Stomach (tissue), 9 donors: ENCODE data around the gene NAP1L4. TPM values are rescaled to one million over a fixed set of nuclear protein-coding genes. Genes with fewer than 3 reads are reported as not detected.

Experiments
- DNase-seq, 2 donors: peaks; one replicate each; pipeline versions ENCODE4 v3.0.0 to v3.0.0-alpha.2; 2013 to 2019
- H3K27ac ChIP-seq, 5 donors: fragments of 200-600 bp in 4 of 5; sonication (generic) in 4 of 5; one replicate each; pipeline ENCODE4 v1.5.1; 2013 to 2019; ENCODE audit warnings: mild to moderate bottlenecking in 1 of 5, moderate library complexity in 1 of 5
- H3K27me3 ChIP-seq, 3 donors: fragments of 200-600 bp; sonication (generic); one replicate each; pipeline ENCODE4 v1.5.1; 2017 to 2019; ENCODE audit warnings: mixed run types in 1 of 3
- H3K36me3 ChIP-seq, 4 donors: fragments of 200-600 bp; sonication (generic); 1 replicate in 3 of 4; 2 replicates in 1 of 4; pipeline ENCODE4 v1.5.1; 2016 to 2019
- H3K4me1 ChIP-seq, 4 donors: fragments of 200-600 bp; sonication (generic); one replicate each; pipeline ENCODE4 v1.5.1; 2016 to 2019
- H3K4me3 ChIP-seq, 4 donors: fragments of 200-600 bp; sonication (generic) in 3 of 4; one replicate each; pipeline ENCODE4 v1.5.1; 2016 to 2019; ENCODE audit warnings: mild to moderate bottlenecking in 1 of 4
- H3K9me3 ChIP-seq, 4 donors: fragments of 200-600 bp; sonication (generic); one replicate each; pipeline ENCODE4 v1.5.1; 2016 to 2019
- CTCF ChIP-seq, 7 experiments: fragments of 450-650 bp in 4 of 7; fragments of 200-600 bp in 3 of 7; sonication (generic) in 3 of 7; IDR thresholded peaks; one replicate each; pipeline ENCODE4 v1.5.1; 2016 to 2019; ENCODE audit warnings: antibody characterized with exemption in 7 of 7, control low read depth in 2 of 7, mild to moderate bottlenecking in 1 of 7
- EP300 ChIP-seq: sonication (generic); formaldehyde crosslinking; IDR thresholded peaks from one replicate; pipeline ENCODE4 v1.6.1; 2017; ENCODE audit warnings: antibody characterized with exemption
- POLR2A ChIP-seq, 4 donors: fragments of 450-650 bp; IDR thresholded peaks; one replicate each; pipeline ENCODE4 v1.6.1; 2016; ENCODE audit warnings: antibody characterized with exemption in 4 of 4, control low read depth in 2 of 4, mild to moderate bottlenecking in 1 of 4, moderate library complexity in 1 of 4
- POLR2AphosphoS5 ChIP-seq, 3 donors: sonication (generic); formaldehyde crosslinking; IDR thresholded peaks; one replicate each; pipeline ENCODE4 v1.6.1; 2016; ENCODE audit warnings: antibody characterized with exemption in 3 of 3
- WGBS, 5 donors: extraction: QIAGEN DNeasy Blood & Tissue Kit in 3 of 5; methylation state at CpG; one replicate each; pipeline versions ENCODE4 v1.1.5 to v1.1.7; 2013 to 2018; 5-methylcytosine and 5-hydroxymethylcytosine counted together
- intact Hi-C: fragments of 100-400 bp; cut with DNase I; formaldehyde crosslinking; loops from one replicate; pipeline ENCODE4 v1.15.1; 2023; ENCODE audit warnings: low total_unique reads
- polyA plus RNA-seq, 3 donors: library from polyadenylated mRNA; stranded (reverse); fragments of 200-250 nt; gene quantifications; one replicate each; pipeline ENCODE4 v1.2.3, GENCODE V29; 2013
- total RNA-seq, 5 donors: library from RNA; depleted of rRNA; stranded (reverse); fragments of >200 nt; gene quantifications; one replicate each; pipeline versions ENCODE4 v1.1.0 to v1.2.3, GENCODE V29; 2014 to 2016
- donor health status: healthy with polysubstance abuse.
- donor health status: Bipolar disorder and iron deficiency.
- donor health status: healthy.

Gene NAP1L4
- total and polyA plus RNA-seq, 8 donors, result 61.3 to 438 (median 121) TPM

DNA sequence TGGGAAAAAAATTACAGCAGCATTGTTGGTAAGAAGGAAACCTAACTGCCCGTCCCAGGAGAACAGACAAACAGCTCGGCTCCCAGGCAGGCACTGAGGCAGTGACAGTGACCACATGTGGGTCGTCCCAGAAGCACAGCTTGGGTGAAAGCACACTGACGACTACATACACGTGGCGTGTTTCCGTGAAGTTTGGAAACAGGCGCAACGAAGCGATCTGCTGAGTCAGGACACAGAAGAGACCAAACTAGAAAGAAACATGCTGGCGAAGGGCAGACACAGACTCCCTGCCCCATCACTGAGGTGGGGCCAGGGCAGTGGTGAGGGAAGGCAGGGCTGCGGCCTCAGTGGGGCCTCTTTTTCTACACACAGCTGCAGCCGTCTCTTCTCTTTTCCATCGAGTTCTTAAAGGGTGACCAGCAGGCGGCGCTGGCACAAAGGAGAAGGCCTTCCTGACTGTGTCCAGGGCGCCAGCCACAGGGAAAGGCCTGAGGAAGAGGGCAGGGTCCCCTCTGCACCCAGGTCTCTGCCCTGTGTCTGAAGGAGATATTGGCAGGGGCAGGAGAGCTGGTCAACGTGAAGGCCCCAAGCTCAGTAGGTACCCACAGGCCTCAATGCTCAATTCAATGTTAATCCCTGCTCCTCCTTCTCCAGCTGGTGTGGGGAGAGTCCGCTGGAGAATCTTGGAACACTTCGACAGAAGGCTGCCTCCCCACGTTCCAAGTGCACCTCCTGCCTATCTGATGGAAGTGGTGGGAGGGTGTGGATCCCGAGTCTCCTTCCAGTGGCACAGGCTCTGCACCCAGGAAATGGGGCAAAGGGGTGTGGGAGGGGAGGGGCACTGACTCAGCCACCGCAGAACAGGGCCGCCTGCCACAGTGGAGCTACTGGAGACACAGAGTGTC, 45.2 kb upstream of the NAP1L4 start:
- Histone ChIP-seq H3K27ac (peak overlapping the region in 3 of 5 donors; percentile 26 to 56 (median 43)), H3K4me3 (no peak overlapping the region), H3K27me3 (no peaks in the 10 kb centered on the region), H3K9me3 (no peaks in the 10 kb centered on the region), H3K36me3 (peaks cover 62 to 99% (median 93%) of the 10 kb centered on the region in 4 donors), H3K4me1 (peaks cover 8 to 33% (median 10%) of the 10 kb centered on the region in 4 donors)
- TF ChIP-seq POLR2A (IDR thresholded peaks at IDR 0.05) (no peak), CTCF (IDR thresholded peaks at IDR 0.05) (peak in 5 of 7 experiments; percentile 40 to 77 (median 69)), POLR2AphosphoS5 (IDR thresholded peaks at IDR 0.05) (no peak)
- WGBS, 5 donors, result 49 to 64% (median 57%) methylated on average over 24 of the region's 24 CpGs
- intact Hi-C loops, result loop anchor here (5.0 kb wide), 1 partner anchor 55 kb away; no protein-coding TSS in a partner anchor
- DNase-seq, result peak; percentile 87 to 89

- 75 to 81% (median 78%) methylated on average over 5 of the region's 5 CpGs for WGBS, 5 donors
- TF ChIP-seq POLR2AphosphoS5 (IDR thresholded peaks at IDR 0.05), result no peak
- no peak for TF ChIP-seq CTCF (IDR thresholded peaks at IDR 0.05)
- TF ChIP-seq POLR2A (IDR thresholded peaks at IDR 0.05), result no peak
- intact Hi-C loops, result loop anchor here (5.0 kb wide), 1 partner anchor 56 kb away; no protein-coding TSS in a partner anchor
- H3K4me1 ChIP-seq, result peaks cover 0 to 28% (median 8%) of the 10 kb centered on the region in 4 donors
- H3K9me3 ChIP-seq, result no peaks in the 10 kb centered on the region
- H3K4me3 ChIP-seq, result no peak overlapping the region
- H3K36me3 ChIP-seq, result peaks cover 63 to 98% (median 92%) of the 10 kb centered on the region in 4 donors
- peak overlapping the region in 1 of 5 donors; percentile 56 for H3K27ac ChIP-seq
- DNase-seq, result no peak
- no peaks in the 10 kb centered on the region for H3K27me3 ChIP-seq
Observed at GRCh38 chr11:3036419-3036818, 44.3 kb upstream of the NAP1L4 start.

- H3K4me1 ChIP-seq, result peaks cover 0 to 34% (median 8%) of the 10 kb centered on the region in 4 donors
- TF ChIP-seq POLR2AphosphoS5 (IDR thresholded peaks at IDR 0.05) (no peak), CTCF (IDR thresholded peaks at IDR 0.05) (no peak), POLR2A (IDR thresholded peaks at IDR 0.05) (no peak), EP300 (no peak)
- H3K27me3 ChIP-seq, result no peaks in the 10 kb centered on the region
- peaks cover 52 to 98% (median 91%) of the 10 kb centered on the region in 4 donors for H3K36me3 ChIP-seq
- H3K27ac ChIP-seq, result no peak overlapping the region
- no peak for DNase-seq
- intact Hi-C loops, result loop anchor here (5.0 kb wide), 1 partner anchor 57 kb away; no protein-coding TSS in a partner anchor
- H3K9me3 ChIP-seq, result no peaks in the 10 kb centered on the region
- no peak overlapping the region for H3K4me3 ChIP-seq
Observed at GRCh38 chr11:3035333-3035732, 43.2 kb upstream of the NAP1L4 start.

DNA sequence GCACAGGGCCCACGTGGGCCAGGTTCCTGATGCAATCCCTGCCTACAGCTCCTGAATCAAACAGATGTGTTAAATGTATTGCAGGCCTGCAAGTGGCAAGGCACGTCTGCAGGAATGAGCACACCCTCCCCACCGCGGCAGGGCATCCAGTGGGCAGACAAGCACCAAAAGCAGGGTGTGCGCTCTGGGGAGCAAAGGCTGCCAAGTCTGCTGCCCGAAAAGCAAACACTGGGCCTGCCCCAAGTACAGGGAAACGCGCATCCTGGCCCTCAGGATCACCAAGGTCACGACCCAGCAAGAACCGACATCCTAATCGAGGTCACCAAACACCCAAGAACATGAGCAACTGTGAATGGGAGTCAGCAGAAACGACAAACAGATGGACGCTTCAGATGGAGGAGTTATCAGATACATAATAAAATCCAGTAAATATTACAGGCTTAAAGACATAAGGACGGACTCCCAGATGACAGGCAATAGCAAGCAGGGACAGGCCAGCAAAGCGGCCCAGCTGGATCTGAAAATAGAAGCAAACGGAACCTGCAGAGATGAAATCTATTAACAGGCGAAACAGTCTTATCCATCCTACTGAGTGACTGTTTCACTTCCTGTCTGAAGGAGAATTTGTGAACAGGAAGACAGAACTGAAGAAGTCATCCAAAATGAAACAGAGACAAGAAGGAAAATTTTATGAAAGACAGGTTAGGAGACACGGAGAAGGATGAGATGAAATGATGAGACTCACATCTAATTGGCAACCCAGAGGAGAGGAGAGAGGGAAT, 38.4 kb upstream of the NAP1L4 start:
- WGBS, 5 donors, result 71 to 81% (median 77%) methylated on average over 18 of the region's 18 CpGs
- Histone ChIP-seq H3K9me3 (no peaks in the 10 kb centered on the region), H3K4me1 (peaks cover 0 to 26% (median 0%) of the 10 kb centered on the region in 4 donors), H3K4me3 (no peak overlapping the region), H3K27ac (peak overlapping the region in 1 of 5 donors; percentile 16), H3K27me3 (no peaks in the 10 kb centered on the region), H3K36me3 (peaks cover 48 to 98% (median 91%) of the 10 kb centered on the region in 4 donors)
- intact Hi-C loops, result no loop called here
- TF ChIP-seq EP300, result no peak
- no peak for TF ChIP-seq CTCF (IDR thresholded peaks at IDR 0.05)
- TF ChIP-seq POLR2A (IDR thresholded peaks at IDR 0.05), result no peak
- TF ChIP-seq POLR2AphosphoS5 (IDR thresholded peaks at IDR 0.05), result no peak
- no peak for DNase-seq
